HG02588 (cell line): ENCODE measurements around the gene WDSUB1.

Experiments used
- ATAC-seq: cut with Tn5 transposase; IDR thresholded peaks from one replicate; pipeline ENCODE4 v1.9.1; 2021; ENCODE audit warnings: mild to moderate bottlenecking, moderate library complexity; ENCODE audit not compliant: unreplicated experiment

WDSUB1 gene

DNA sequence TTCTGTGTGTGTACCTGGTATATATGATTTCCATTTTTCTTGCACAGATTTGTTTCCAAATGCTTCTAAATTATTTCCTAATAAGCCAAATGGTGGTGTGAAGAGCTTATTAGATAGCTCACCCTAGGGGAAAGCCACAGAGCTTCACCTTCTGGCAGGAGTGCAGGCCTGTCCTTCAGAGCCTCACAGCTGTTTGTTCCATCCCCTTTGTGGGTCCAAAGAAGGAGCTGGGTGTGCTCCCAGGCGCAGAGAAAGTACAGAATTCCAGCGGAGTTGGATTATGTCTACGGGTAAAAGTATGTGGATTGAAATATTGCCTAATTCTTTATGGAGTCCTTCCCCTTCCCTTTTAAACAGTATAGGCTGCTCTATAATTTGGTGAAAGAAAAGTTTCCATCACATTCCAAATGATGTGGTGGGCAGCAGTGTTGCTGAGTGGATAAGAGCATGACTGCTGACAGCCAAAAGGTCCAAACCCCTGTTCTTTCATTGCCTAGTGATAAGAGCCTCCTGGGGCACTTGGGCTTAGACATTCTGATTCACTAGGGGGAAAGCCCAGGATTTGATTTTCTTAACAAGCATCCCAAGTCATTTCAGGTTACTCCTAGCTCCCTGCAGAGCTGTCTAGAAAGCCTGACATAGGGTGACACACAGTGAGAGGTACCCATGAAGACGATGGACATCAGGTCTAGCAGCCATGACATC is 86.6 kb downstream of the WDSUB1 start:
- no peak for ATAC-seq

GRCh38 chr2:159199236-159199635 is 87.3 kb downstream of the WDSUB1 start:
- ATAC-seq, result no peak

- ATAC-seq, result no peak
Measured at GRCh38 chr2:159196393-159196925, 90.0 kb downstream of the WDSUB1 start.

GRCh38 chr2:159195697-159196096 is 90.8 kb downstream of the WDSUB1 start:
- ATAC-seq, result no peak

DNA sequence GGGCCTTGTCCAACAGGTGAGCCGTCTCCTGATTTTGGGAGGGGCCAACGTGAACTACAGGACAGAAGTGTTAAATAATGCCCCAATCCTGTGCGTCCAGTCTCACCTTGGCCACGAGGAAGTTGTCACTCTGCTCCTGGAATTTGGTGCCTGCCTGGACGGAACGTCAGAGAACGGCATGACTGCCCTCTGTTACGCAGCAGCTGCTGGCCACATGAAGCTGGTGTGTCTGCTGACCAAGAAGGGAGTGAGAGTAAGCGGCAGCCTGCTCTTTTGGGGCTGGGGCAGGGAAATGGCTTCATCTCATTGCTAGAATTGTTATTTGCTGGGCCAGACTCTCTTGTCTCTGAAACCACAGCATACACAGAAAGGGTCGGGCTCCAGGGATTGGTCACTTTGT is 92.3 kb downstream of the WDSUB1 start:
- ATAC-seq, result no peak

GRCh38 chr2:159193791-159194190 is 92.7 kb downstream of the WDSUB1 start:
- ATAC-seq, result no peak

DNA sequence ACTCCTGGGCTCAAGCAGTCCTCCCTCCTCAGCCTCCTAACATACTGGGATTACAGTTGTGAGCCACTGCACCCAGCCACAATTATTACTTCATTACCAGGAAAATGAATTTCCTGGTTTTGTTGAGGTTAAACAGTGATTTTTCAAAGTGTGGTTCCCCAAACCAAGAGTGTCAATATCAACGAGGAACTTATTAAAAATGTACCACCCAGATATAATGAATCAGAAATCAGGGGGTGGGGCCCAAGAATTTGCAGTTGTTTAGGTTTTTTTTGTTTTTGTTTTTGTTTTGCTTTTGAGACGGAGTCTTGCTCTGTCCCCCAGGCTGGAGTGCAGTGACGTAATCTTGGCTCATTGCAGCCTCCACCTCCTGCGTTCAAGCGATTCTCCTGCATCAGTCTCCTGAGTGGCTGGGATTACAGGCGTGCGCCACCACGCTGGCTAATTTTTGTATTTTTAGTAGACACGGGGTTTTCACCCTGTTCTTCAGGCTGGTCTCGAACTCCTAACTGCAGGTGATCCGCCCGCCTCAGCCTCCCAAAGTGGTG is 94.1 kb downstream of the WDSUB1 start:
- ATAC-seq, result no peak

DNA sequence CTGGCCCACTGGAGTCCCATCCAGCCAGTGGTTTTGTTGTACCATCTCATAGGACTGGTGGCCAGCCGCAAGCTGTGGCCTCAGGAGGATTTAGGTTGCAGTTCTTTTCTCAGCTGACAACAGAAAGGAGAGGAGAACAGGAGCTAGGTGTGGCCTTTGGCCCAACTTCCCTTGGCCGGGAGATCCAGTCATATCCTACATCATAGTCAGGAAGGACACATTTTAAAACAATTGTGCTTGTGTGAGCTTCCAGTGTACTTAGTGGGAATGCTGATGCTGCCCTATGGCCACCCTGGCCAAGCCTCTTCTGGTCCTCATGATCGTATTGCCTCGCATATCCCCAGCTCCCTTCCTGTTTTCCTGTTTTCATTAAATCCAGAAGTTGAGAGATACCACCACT is 98.1 kb downstream of the WDSUB1 start:
- no peak for ATAC-seq

GRCh38 chr2:159187106-159187505 is 99.4 kb downstream of the WDSUB1 start:
- ATAC-seq, result no peak

DNA sequence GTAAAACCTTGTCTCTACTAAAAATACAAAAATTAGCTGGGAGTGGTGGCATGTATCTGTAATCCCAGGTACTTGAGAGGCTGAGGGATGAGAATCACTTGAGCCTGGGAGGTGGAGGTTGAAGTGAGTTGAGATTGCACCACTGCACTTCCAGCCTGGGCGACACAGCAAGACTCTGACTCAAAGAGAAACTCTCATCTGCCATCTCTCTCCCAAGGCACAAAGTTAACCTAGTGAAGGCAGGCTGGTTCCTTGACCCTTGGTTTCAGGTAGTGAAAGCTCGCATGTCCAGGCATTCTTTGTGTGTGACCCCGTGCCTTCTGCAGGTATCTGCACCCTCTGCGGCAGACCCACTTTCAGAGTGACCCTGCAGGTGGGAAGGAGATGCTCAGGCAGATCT is 100.0 kb downstream of the WDSUB1 start:
- peak; percentile 52 for ATAC-seq
